ENCODE results near the gene SETBP1.

The SETBP1 gene

DNA sequence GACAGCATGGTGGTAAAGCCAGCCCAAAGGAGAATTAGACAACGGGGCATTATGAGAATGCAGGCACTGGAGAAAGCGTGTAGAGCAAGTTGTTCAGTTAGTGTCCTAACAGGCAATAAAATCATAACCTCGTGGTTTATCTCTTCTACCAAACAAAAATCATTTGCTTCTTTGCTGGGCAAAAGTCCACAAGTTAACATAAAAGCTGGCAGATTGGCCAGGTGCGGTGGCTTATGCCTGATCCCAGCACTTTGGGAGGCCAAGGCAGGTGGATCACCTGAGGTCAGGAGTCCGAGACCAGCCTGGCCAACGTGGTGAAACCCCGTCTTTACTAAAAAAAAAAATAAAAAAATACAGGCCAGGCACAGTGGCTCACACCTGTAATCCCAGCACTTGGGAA lies 364.1 kb downstream of the SETBP1 start:
- H3K27ac Mint-ChIP-seq, result no peak overlapping the region
- no peaks in the 10 kb centered on the region for H3K9me3 Mint-ChIP-seq
- H3K27me3 Mint-ChIP-seq, result no peaks in the 10 kb centered on the region
- ATAC-seq (replicated peaks) (no peak), DNase-seq (no peak)
- H3K36me3 Mint-ChIP-seq (ENCODE audit: insufficient read depth), result no peaks in the 10 kb centered on the region
- H3K4me3 Mint-ChIP-seq, result no peak overlapping the region
- no peaks in the 10 kb centered on the region for H3K4me1 Mint-ChIP-seq (ENCODE audit: low read depth in 2 of 2)

DNA sequence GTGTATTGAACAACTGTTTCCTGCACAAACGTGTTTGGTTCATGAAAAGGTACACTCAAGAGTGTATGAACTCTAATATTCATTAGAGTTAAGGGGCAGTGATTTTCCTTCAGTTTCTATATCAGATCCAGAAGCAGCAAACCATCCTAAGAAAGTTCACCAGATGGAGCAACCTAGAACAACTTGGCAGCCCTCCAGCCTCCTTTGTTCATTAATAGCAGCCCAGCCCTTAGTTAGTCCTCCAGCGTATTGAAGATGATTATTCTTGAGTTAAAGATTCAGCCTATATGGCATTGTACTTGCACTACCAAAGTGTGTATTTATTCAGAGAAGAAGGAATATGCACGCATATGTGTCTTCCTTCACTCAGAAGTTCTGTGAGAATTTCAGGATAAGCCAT lies 365.5 kb downstream of the SETBP1 start:
- no peak overlapping the region for H3K4me3 Mint-ChIP-seq
- no peak for DNase-seq

DNA sequence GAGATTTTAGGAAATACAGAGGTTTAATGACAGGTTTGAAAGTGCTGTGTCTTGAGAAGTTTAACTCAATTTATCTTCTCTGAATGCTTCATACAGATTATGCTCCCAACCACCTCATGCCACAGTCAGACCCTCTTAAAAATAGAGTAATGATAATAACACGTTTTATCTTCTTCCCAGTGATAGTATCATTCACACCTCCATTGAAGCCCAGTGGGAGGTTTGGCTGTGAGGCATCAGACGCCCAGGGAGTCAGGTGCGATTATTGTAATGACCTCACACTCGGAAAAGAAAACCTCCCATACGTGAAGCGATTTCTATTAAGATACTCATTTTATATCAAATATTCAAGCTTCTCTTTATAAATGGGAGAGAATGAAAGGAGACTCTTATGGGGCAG lies 366.3 kb downstream of the SETBP1 start:
- Mint-ChIP-seq H3K9me3 (no peaks in the 10 kb centered on the region), H3K27me3 (no peaks in the 10 kb centered on the region), H3K27ac (no peak overlapping the region), H3K4me1 (ENCODE audit: low read depth in 2 of 2) (no peaks in the 10 kb centered on the region), H3K36me3 (ENCODE audit: insufficient read depth) (no peaks in the 10 kb centered on the region), H3K4me3 (no peak overlapping the region)
- DNase-seq, result no peak
- ATAC-seq (replicated peaks), result no peak

More for the DNA sequence above, 365.5 kb downstream of the SETBP1 start:
- no peaks in the 10 kb centered on the region for H3K4me1 Mint-ChIP-seq (ENCODE audit: low read depth in 2 of 2)
- H3K27ac Mint-ChIP-seq, result no peak overlapping the region
- no peaks in the 10 kb centered on the region for H3K36me3 Mint-ChIP-seq (ENCODE audit: insufficient read depth)
- no peaks in the 10 kb centered on the region for H3K9me3 Mint-ChIP-seq
- H3K27me3 Mint-ChIP-seq, result no peaks in the 10 kb centered on the region
- ATAC-seq (replicated peaks), result no peak

DNA sequence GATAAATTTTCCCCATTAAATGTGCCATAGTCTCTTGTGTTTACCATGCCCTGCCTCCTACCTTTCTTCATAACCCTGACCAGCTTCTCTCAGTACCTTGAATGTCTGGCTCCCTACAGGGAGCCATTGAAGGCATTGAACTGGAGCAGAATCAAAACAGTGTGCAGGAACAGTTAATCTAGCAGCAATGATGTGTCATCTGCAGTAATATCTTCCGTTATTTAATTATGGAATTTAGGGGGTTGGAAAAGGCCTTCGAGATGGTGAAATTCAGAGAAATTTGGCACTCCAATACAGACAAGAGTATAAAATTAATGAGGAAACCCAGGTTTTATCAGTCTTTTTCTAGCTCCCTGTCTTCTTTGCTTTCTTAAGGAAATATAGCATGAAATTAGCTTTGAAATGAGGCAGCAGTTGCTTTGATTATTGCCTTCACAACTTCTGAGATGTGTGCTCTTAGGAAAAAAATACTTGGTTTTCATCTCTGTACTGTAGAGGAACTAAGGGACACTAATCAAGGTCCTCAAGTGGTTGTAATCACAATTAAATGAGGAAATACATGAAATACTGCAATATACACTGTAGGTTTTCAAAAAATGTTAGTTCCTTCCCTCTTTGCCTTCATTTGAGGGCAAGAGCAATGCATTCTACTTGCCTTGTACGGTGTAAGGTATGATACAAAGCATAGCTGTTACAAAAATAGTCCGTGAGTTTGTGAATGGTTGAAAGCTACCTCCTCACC lies 369.1 kb downstream of the SETBP1 start:
- H3K27ac Mint-ChIP-seq, result no peak overlapping the region
- H3K27me3 Mint-ChIP-seq, result no peaks in the 10 kb centered on the region
- ATAC-seq (replicated peaks), result no peak
- no peaks in the 10 kb centered on the region for H3K4me1 Mint-ChIP-seq (ENCODE audit: low read depth in 2 of 2)
- DNase-seq, result no peak
- no peaks in the 10 kb centered on the region for H3K9me3 Mint-ChIP-seq
- no peak overlapping the region for H3K4me3 Mint-ChIP-seq
- H3K36me3 Mint-ChIP-seq (ENCODE audit: insufficient read depth), result no peaks in the 10 kb centered on the region

DNA sequence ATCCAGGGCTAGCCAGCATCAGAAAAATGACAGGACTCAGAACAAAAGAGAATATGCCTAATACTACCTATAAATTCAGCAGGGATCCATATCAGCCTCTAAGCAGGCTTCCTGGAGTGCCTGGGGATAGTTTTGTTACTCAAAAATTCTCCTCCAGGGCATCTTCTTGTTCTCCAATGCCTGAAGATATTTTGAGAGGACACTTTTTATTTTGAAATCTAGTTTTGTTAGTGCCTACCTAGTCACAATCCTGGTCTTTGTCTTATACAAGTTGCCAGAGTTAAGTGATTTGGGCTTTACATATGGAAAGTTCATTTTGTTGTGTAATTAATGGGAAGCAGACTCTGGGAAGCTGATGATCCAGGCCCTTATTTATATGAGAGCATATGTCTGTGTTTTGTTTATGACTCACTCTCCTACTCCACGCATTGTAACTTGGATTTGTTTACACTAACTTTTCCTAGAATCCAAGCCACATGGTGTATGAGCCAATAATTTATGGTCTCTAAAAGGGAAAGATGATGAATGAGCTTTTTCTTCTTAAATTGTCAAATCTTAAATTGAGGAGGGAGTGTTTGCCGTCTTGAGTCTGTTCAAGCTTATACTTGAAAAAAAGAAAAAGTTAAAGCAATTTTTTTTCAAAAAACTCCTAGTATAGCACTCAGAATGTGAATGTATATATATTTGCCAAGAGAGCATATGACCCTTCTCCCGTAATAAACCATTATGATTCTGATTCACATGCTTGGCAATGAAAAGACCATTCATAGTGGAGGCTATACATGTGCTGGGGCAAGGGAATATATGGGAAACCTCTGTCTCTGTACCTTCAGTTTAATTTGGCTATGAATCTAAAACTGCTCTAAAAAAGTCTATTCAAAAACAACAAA lies 370.3 kb downstream of the SETBP1 start:
- H3K36me3 Mint-ChIP-seq (ENCODE audit: insufficient read depth), result no peaks in the 10 kb centered on the region
- H3K9me3 Mint-ChIP-seq, result no peaks in the 10 kb centered on the region
- ATAC-seq (replicated peaks), result no peak
- no peaks in the 10 kb centered on the region for H3K27me3 Mint-ChIP-seq
- no peak overlapping the region for H3K4me3 Mint-ChIP-seq
- no peaks in the 10 kb centered on the region for H3K4me1 Mint-ChIP-seq (ENCODE audit: low read depth in 2 of 2)
- no peak for DNase-seq
- no peak overlapping the region for H3K27ac Mint-ChIP-seq

DNA sequence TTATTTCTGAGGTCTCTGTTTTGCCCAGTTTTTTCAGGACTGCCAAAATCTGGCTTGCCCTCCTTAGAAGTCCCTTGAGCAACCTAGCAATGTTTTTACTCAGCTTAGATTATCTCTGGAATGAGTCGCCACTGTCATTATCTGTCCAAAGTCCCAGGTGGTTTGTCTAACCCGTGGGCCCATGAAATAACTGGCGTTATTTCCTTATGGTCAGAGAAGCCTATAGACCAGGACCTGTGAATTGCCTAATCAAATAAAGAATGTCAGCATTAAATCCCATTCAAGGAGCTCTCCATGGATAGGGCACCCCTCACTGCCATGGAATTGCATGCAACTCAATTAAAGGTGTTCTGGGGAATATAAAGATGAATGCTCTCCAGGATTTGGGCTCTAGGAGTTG lies 373.9 kb downstream of the SETBP1 start:
- no peaks in the 10 kb centered on the region for H3K9me3 Mint-ChIP-seq
- ATAC-seq (replicated peaks) (no peak), DNase-seq (no peak)
- H3K27ac Mint-ChIP-seq, result no peak overlapping the region
- H3K36me3 Mint-ChIP-seq (ENCODE audit: insufficient read depth), result peaks cover 3% of the 10 kb centered on the region
- no peaks in the 10 kb centered on the region for H3K4me1 Mint-ChIP-seq (ENCODE audit: low read depth in 2 of 2)
- no peaks in the 10 kb centered on the region for H3K27me3 Mint-ChIP-seq
- H3K4me3 Mint-ChIP-seq, result no peak overlapping the region

DNA sequence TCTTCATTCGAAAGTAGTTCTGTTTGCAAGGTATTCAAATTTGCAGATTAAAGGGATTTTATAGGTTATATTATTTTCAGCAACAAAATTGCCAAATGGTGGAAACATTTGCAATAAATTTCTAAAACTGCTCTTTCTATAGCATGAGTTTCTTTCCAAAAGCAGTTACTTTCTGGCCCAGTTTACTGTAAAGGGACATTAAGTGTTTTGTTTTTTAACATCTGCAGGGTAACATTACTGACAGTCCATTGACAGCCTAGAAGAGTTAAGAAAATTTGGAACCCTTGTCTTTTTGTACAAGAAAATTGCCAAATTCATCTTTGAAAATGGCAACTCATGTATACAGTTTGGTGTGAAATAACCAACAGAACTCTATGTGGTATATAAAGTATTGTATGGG lies 375.1 kb downstream of the SETBP1 start:
- no peak for DNase-seq
- Mint-ChIP-seq H3K36me3 (ENCODE audit: insufficient read depth) (peaks cover 3% of the 10 kb centered on the region), H3K4me3 (no peak overlapping the region), H3K27me3 (no peaks in the 10 kb centered on the region), H3K4me1 (ENCODE audit: low read depth in 2 of 2) (no peaks in the 10 kb centered on the region), H3K9me3 (no peaks in the 10 kb centered on the region), H3K27ac (no peak overlapping the region)
- no peak for ATAC-seq (replicated peaks)

DNA sequence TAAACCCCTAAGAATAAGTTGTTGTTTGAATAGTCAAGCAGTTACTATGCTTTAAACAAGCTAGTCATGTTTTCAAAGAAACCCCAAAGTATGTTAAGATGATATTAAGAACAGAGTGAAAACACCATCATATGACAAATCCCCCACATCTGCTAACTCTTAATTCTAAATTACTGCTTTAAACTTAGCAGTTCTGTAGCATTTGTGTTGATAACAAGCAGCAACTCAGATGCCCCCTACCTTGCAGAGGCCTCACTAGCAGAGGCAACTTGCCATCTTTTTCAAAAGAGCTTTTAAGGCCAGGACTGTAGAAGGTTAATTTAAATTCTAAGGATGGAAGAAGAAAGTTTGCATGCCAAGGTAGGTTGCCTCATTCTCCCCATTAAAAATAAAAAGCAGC lies 376.2 kb downstream of the SETBP1 start:
- ATAC-seq (replicated peaks) (no peak), DNase-seq (no peak)
- Mint-ChIP-seq H3K4me1 (ENCODE audit: low read depth in 2 of 2) (no peaks in the 10 kb centered on the region), H3K36me3 (ENCODE audit: insufficient read depth) (peaks cover 3% of the 10 kb centered on the region), H3K27ac (no peak overlapping the region), H3K4me3 (no peak overlapping the region), H3K9me3 (no peaks in the 10 kb centered on the region), H3K27me3 (no peaks in the 10 kb centered on the region)

DNA sequence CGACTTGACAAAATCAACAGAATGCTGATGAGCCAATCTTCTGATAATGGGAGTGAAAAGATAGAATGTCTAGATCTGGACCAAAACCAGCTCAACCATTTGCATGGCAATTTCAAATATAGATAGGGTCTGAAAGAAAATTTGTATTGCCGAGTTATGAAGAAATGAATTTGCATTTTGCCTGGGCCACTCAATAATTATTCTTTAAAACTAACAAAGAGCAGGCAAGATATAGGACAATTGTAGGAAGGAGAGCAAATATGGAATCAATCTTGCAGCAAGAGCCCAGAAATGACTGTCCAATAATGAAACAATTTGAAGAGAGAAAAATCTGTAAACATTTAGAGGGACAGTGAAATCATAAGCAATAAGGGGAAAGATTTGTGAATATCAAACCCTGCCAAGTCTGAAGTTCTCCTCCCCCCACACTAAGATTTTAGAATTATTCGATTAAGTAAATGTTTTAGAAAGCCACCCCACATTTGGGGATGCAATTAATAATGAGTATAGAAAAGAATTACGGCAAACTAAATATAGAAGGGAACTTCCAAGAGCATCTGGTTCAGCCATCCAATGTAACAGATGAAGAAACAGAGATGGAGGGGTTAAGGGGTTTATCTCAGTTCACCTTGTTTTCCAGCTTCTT lies 377.4 kb downstream of the SETBP1 start:
- no peaks in the 10 kb centered on the region for H3K4me1 Mint-ChIP-seq (ENCODE audit: low read depth in 2 of 2)
- H3K4me3 Mint-ChIP-seq, result no peak overlapping the region
- no peak for ATAC-seq (replicated peaks)
- H3K9me3 Mint-ChIP-seq, result no peaks in the 10 kb centered on the region
- no peak for DNase-seq
- no peak overlapping the region for H3K27ac Mint-ChIP-seq
- H3K27me3 Mint-ChIP-seq, result no peaks in the 10 kb centered on the region
- peaks cover 3% of the 10 kb centered on the region for H3K36me3 Mint-ChIP-seq (ENCODE audit: insufficient read depth)

DNA sequence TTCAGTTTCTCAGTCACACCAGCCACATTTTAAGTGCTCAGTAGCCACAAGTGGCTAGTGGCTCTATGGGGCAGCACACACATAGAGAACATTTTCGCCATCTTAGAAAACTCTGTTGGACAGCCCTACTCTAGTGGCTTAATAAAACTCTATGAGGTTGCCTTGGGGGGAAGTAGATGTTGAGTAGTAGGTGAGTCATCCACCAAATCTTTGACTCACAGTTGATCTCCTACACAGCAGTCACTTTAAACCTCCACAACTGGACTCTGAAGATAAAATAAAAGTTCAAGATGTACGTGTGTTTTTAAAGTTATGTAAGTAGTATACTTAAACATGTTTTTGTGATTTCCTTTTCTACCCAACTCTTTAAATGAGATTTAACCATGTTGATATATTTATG lies 379.0 kb downstream of the SETBP1 start:
- Mint-ChIP-seq H3K4me3 (no peak overlapping the region), H3K36me3 (ENCODE audit: insufficient read depth) (peaks cover 3% of the 10 kb centered on the region), H3K27ac (no peak overlapping the region), H3K4me1 (ENCODE audit: low read depth in 2 of 2) (no peaks in the 10 kb centered on the region), H3K9me3 (no peaks in the 10 kb centered on the region), H3K27me3 (no peaks in the 10 kb centered on the region)
- ATAC-seq (replicated peaks), result no peak
- DNase-seq, result no peak

DNA sequence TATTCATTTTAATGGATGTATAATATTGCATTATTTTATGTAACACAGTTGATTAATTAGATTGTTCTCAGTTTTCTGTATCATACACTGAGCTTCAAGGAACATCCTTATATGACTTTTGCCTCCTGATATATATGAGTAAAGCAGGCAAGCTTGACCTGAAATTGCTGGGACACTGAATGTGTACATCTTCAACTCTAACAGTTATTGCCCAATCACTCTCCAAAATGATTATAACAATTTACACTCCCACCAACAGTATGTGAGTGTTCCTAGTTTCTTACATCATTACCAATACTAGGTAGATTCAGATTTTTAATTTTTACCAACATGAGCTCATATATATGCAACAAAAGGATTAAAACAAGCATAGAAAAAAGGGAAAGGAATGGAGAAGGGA lies 379.4 kb downstream of the SETBP1 start:
- H3K36me3 Mint-ChIP-seq (ENCODE audit: insufficient read depth), result peaks cover 3% of the 10 kb centered on the region
- H3K27me3 Mint-ChIP-seq, result no peaks in the 10 kb centered on the region
- H3K27ac Mint-ChIP-seq, result no peak overlapping the region
- DNase-seq (no peak), ATAC-seq (replicated peaks) (no peak)
- no peaks in the 10 kb centered on the region for H3K9me3 Mint-ChIP-seq
- H3K4me1 Mint-ChIP-seq (ENCODE audit: low read depth in 2 of 2), result no peaks in the 10 kb centered on the region
- H3K4me3 Mint-ChIP-seq, result no peak overlapping the region

DNA sequence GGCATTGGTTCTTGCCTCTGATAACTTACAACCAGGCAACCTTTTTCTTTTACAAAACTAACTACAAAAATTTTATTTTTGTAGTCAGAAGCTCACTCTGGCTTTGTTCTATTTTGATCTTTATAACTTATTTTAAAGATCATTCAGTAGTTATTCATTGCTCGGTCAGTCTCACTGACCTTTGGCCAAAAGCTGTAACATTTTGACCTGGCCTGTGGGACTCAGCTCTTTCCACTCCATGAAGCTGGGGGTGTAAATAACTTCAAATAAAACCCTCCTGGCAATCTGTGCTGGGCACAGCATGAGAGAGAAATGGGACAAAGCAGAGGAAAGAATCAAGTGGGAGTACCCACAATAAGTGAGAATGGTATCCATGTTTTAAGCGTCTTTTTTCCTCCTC lies 380.7 kb downstream of the SETBP1 start:
- H3K27ac Mint-ChIP-seq, result no peak overlapping the region
- DNase-seq (no peak), ATAC-seq (replicated peaks) (no peak)
- H3K4me3 Mint-ChIP-seq, result no peak overlapping the region
- no peaks in the 10 kb centered on the region for H3K27me3 Mint-ChIP-seq
- H3K36me3 Mint-ChIP-seq (ENCODE audit: insufficient read depth), result peaks cover 3% of the 10 kb centered on the region
- peaks cover 6 to 8% of the 10 kb centered on the region in 2 donors for H3K4me1 Mint-ChIP-seq (ENCODE audit: low read depth in 2 of 2)
- no peaks in the 10 kb centered on the region for H3K9me3 Mint-ChIP-seq

DNA sequence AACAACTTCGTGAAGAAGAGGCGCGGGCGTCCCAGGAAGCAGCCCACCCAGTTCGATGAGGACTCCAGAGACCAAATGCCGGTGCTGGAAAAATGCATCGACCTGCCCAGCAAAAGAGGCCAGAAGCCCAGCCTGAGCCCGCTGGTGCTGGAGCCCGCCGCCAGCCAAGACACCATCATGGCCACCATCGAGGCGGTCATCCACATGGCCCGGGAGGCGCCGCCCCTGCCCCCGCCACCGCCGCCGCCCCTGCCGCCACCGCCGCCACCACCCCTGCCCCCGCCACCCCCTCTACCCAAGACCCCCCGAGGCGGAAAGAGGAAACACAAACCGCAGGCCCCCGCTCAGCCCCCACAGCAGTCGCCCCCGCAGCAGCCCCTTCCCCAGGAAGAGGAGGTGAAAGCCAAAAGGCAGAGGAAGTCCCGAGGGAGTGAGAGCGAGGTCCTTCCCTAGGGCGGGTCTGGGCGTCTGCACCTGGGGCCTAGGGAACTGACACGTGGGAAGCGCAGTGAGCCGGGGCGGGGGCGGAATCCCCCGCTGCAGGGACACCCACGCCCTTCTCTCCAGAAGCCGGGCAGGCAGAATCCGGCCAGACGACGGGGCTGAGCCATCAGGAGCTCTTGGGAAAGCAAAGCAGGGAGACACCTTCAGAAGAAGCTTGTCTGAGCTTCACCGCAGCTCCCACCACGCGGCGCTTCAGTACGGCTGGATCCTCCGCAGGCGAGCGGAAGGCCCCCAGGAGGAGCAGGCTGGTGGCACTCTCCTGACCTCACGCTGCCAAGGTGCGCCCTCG lies 382.8 kb downstream of the SETBP1 start:
- Mint-ChIP-seq H3K27ac (no peak overlapping the region), H3K4me1 (ENCODE audit: low read depth in 2 of 2) (peaks cover 6 to 11% of the 10 kb centered on the region in 2 donors), H3K36me3 (ENCODE audit: insufficient read depth) (peaks cover 3% of the 10 kb centered on the region), H3K9me3 (no peaks in the 10 kb centered on the region), H3K4me3 (no peak overlapping the region), H3K27me3 (no peaks in the 10 kb centered on the region)
- ATAC-seq (replicated peaks), result no peak
- DNase-seq, result no peak
